Liver (tissue), 9 donors: ENCODE data around the gene ESPN. TPM values are rescaled to one million over a fixed set of nuclear protein-coding genes. Genes with fewer than 3 reads are reported as not detected.
"Not testable (repeated sequence)": the region's sequence is repeated elsewhere in the genome, so short reads cannot be mapped to it uniquely, and the experiment has no call there.

ENCODE experiments used
- DNase-seq: peaks from one replicate; pipeline ENCODE4 v3.0.0-alpha.2; 2017; ENCODE audit warnings: low spot score
- H3K27ac ChIP-seq, 2 donors: one replicate each; pipeline ENCODE4 v1.7.0; 2013; ENCODE audit warnings: inconsistent platforms in 2 of 2, low read length in 2 of 2, control low read depth in 1 of 2, low read depth in 1 of 2, mild to moderate bottlenecking in 1 of 2
- H3K27me3 ChIP-seq, 4 donors: one replicate each; pipeline versions ENCODE4 v1.6.1 to v1.7.0; 2013; ENCODE audit warnings: low read length in 3 of 4, inconsistent platforms in 1 of 4, mild to moderate bottlenecking in 1 of 4, moderate library complexity in 1 of 4; ENCODE audit not compliant: control insufficient read depth in 4 of 4, insufficient read depth in 4 of 4
- H3K36me3 ChIP-seq, 4 donors: one replicate each; pipeline versions ENCODE4 v1.6.1 to v1.7.0; 2013; ENCODE audit warnings: low read length in 3 of 4, mild to moderate bottlenecking in 3 of 4, low read depth in 1 of 4, moderate library complexity in 1 of 4; ENCODE audit not compliant: control insufficient read depth in 4 of 4, insufficient read depth in 3 of 4
- H3K4me1 ChIP-seq, 4 donors: one replicate each; pipeline versions ENCODE4 v1.6.1 to v1.7.0; 2013; ENCODE audit warnings: low read length in 3 of 4, mild to moderate bottlenecking in 3 of 4, moderate library complexity in 1 of 4; ENCODE audit not compliant: control insufficient read depth in 4 of 4, insufficient read depth in 4 of 4
- H3K4me3 ChIP-seq, 3 donors: one replicate each; pipeline versions ENCODE4 v1.6.1 to v1.7.0; 2013; ENCODE audit warnings: low read length in 3 of 3, control low read depth in 1 of 3, low read depth in 1 of 3, mild to moderate bottlenecking in 1 of 3
- H3K9ac ChIP-seq, 2 donors: one replicate each; pipeline ENCODE4 v1.7.0; 2013; ENCODE audit warnings: low read length in 2 of 2, mild to moderate bottlenecking in 2 of 2, moderate library complexity in 2 of 2, control low read depth in 1 of 2, low read depth in 1 of 2
- H3K9me3 ChIP-seq, 4 donors: one replicate each; pipeline versions ENCODE4 v1.6.1 to v1.7.0; 2013; ENCODE audit warnings: low read length in 3 of 4; ENCODE audit not compliant: control insufficient read depth in 4 of 4
- ATF3 ChIP-seq: IDR thresholded peaks from 2 replicates; pipeline ENCODE4 v1.6.1; 2016; ENCODE audit warnings: antibody characterized with exemption
- EGR1 ChIP-seq, 2 donors: IDR thresholded peaks; 2 replicates each; pipeline ENCODE4 v1.6.1; 2016 to 2018; ENCODE audit warnings: antibody characterized with exemption in 2 of 2, low read depth in 2 of 2
- FOXA1 ChIP-seq: IDR thresholded peaks from 2 replicates; pipeline ENCODE4 v1.6.1; 2016; ENCODE audit warnings: antibody characterized with exemption
- FOXA2 ChIP-seq: IDR thresholded peaks from 2 replicates; pipeline ENCODE4 v1.6.1; 2016; ENCODE audit warnings: antibody characterized with exemption
- GABPA ChIP-seq, 2 donors: IDR thresholded peaks in 1 of 2; conservative IDR thresholded peaks in 1 of 2; 2 replicates each; pipeline ENCODE4 v1.6.1; 2016; ENCODE audit warnings: antibody characterized with exemption in 2 of 2, mild to moderate bottlenecking in 1 of 2, moderate library complexity in 1 of 2
- HNF4A ChIP-seq, 2 donors: conservative IDR thresholded peaks; 2 replicates each; pipeline ENCODE4 v1.6.1; 2016; ENCODE audit warnings: antibody characterized with exemption in 2 of 2, mild to moderate bottlenecking in 2 of 2
- HNF4G ChIP-seq: IDR thresholded peaks from 2 replicates; pipeline ENCODE4 v1.6.1; 2016; ENCODE audit warnings: antibody characterized with exemption
- JUND ChIP-seq, 2 donors: IDR thresholded peaks; 2 replicates each; pipeline ENCODE4 v1.6.1; 2016; ENCODE audit warnings: antibody characterized with exemption in 2 of 2
- MAX ChIP-seq: IDR thresholded peaks from 2 replicates; pipeline ENCODE4 v1.6.1; 2016; ENCODE audit warnings: antibody characterized with exemption
- NR2F2 ChIP-seq: IDR thresholded peaks from 2 replicates; pipeline ENCODE4 v1.6.1; 2016; ENCODE audit warnings: antibody characterized with exemption
- RAD21 ChIP-seq, 2 donors: IDR thresholded peaks; 2 replicates each; pipeline ENCODE4 v1.6.1; 2016; ENCODE audit warnings: antibody characterized with exemption in 2 of 2, mild to moderate bottlenecking in 2 of 2
- RXRA ChIP-seq, 2 donors: IDR thresholded peaks; 2 replicates each; pipeline ENCODE4 v1.6.1; 2017 to 2018; ENCODE audit warnings: antibody characterized with exemption in 2 of 2, mild to moderate bottlenecking in 1 of 2
- SP1 ChIP-seq: IDR thresholded peaks from 2 replicates; pipeline ENCODE4 v1.6.1; 2018; ENCODE audit warnings: antibody characterized with exemption, mild to moderate bottlenecking
- TAF1 ChIP-seq: conservative IDR thresholded peaks from 2 replicates; pipeline ENCODE4 v1.6.1; 2016; ENCODE audit warnings: antibody characterized with exemption, mild to moderate bottlenecking
- YY1 ChIP-seq: IDR thresholded peaks from 2 replicates; pipeline ENCODE4 v1.6.1; 2016; ENCODE audit warnings: antibody characterized with exemption, mild to moderate bottlenecking
- WGBS: extraction: QIAGEN DNeasy Blood & Tissue Kit; methylation state at CpG from one replicate; pipeline ENCODE4 v1.1.7; 2013; 5-methylcytosine and 5-hydroxymethylcytosine counted together
- polyA plus RNA-seq, 2 donors: library from polyadenylated mRNA; stranded (reverse) in 1 of 2; unstranded in 1 of 2; fragments of 200-250 nt in 1 of 2; fragments of >200 nt in 1 of 2; fragmentation: Nextera tagmentation in 1 of 2; extraction: Ambion mirVana in 1 of 2; gene quantifications; one replicate each; pipeline versions ENCODE4 v1.2.1 to v1.2.3, GENCODE V29; 2013 to 2015
- total RNA-seq, 2 donors: library from RNA; depleted of rRNA; stranded (reverse); fragments of >200 nt; gene quantifications; one replicate each; pipeline ENCODE4 v1.2.3, GENCODE V29; 2014
- TF ChIP-seq, protein P1 (sequence below): IDR thresholded peaks from 2 replicates; pipeline ENCODE4 v1.6.1; 2016; ENCODE audit warnings: antibody characterized with exemption
- TF ChIP-seq, protein P2 (sequence below): fragments of 150-350 bp; IDR thresholded peaks from 2 replicates; pipeline ENCODE4 v1.5.1; 2017; ENCODE audit warnings: improper control_type of control experiment, low read depth, low read length; ENCODE audit not compliant: missing input control
- TF ChIP-seq, protein P3 (sequence below): IDR thresholded peaks from 2 replicates; pipeline ENCODE4 v1.6.1; 2016; ENCODE audit warnings: antibody characterized with exemption, mild to moderate bottlenecking
- donor health status: healthy.
- donor health status: healthy.
- donor health status: healthy.
- donor health status: healthy.
- donor health status: healthy.

The ESPN gene
- total and polyA plus RNA-seq, 4 donors, result 61.5 to 103 (median 68.2) TPM

DNA sequence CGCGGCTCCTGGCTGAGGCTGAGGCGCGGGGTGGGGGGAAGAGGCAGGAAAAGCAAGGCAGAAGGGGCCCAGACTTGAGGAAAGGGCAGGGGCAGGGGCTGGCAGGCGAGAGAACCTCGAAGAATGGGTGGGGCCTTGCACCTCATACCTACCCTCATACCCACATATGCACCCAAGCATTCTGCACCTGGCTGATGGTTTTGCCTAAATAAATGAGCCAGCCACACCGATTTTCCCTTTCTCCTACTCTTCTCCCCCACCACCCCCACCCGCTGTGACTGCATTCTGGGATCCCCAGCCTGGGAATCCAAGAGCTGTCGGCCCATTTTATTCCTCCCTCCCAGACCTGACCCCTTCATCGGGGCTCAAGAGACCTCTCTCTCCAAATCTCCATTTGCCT is 25.9 kb downstream of the ESPN start:
- not testable (repeated sequence) for H3K9me3 ChIP-seq, DNase-seq, H3K27me3 ChIP-seq, H3K9ac ChIP-seq, H3K36me3 ChIP-seq
- 17% methylated on average over 10 of the region's 10 CpGs for WGBS
- Histone ChIP-seq H3K27ac (peak overlapping the region; percentile 53 to 70), H3K4me1 (peaks cover 33 to 64% (median 40%) of the 10 kb centered on the region in 4 donors), H3K4me3 (peak overlapping the region in 1 of 3 donors; percentile 40)

- peak; percentile 66 for DNase-seq
- H3K27me3 ChIP-seq, result no peaks in the 10 kb centered on the region
- 22% methylated on average over 6 of the region's 6 CpGs for WGBS
- H3K36me3 ChIP-seq, result peaks cover 0 to 3% (median under 1%) of the 10 kb centered on the region in 4 donors
- H3K4me3 ChIP-seq, result peak overlapping the region; percentile 7 to 44 (median 40)
- peak overlapping the region; percentile 53 to 70 for H3K27ac ChIP-seq
- no peak overlapping the region for H3K9ac ChIP-seq
- peaks cover 30 to 60% (median 39%) of the 10 kb centered on the region in 4 donors for H3K4me1 ChIP-seq
- no peaks in the 10 kb centered on the region for H3K9me3 ChIP-seq
- TF ChIP-seq HNF4A (conservative IDR thresholded peaks at IDR 0.05) (peak; percentile 94 to 97), EGR1 (IDR thresholded peaks at IDR 0.05; ENCODE audit: low read depth in 2 of 2) (no peak), ATF3 (no peak), TAF1 (no peak), FOXA1 (no peak), NR2F2 (peak; percentile 26), SP1 (peak; percentile 96), YY1 (peak; percentile 73), RXRA (IDR thresholded peaks at IDR 0.05) (peak; percentile 89 to 91), HNF4G (peak; percentile 80), MAX (peak; percentile 78), RAD21 (IDR thresholded peaks at IDR 0.05) (no peak), GABPA (IDR thresholded peaks at IDR 0.05 in 1 of 2, conservative IDR thresholded peaks at IDR 0.05 in 1 of 2) (no peak), FOXA2 (no peak), JUND (IDR thresholded peaks at IDR 0.05) (peak in 1 of 2 donors; percentile 30)
- TF ChIP-seq, protein P1, sequence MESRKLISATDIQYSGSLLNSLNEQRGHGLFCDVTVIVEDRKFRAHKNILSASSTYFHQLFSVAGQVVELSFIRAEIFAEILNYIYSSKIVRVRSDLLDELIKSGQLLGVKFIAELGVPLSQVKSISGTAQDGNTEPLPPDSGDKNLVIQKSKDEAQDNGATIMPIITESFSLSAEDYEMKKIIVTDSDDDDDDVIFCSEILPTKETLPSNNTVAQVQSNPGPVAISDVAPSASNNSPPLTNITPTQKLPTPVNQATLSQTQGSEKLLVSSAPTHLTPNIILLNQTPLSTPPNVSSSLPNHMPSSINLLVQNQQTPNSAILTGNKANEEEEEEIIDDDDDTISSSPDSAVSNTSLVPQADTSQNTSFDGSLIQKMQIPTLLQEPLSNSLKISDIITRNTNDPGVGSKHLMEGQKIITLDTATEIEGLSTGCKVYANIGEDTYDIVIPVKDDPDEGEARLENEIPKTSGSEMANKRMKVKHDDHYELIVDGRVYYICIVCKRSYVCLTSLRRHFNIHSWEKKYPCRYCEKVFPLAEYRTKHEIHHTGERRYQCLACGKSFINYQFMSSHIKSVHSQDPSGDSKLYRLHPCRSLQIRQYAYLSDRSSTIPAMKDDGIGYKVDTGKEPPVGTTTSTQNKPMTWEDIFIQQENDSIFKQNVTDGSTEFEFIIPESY, result peak; percentile 36
- TF ChIP-seq, protein P2, sequence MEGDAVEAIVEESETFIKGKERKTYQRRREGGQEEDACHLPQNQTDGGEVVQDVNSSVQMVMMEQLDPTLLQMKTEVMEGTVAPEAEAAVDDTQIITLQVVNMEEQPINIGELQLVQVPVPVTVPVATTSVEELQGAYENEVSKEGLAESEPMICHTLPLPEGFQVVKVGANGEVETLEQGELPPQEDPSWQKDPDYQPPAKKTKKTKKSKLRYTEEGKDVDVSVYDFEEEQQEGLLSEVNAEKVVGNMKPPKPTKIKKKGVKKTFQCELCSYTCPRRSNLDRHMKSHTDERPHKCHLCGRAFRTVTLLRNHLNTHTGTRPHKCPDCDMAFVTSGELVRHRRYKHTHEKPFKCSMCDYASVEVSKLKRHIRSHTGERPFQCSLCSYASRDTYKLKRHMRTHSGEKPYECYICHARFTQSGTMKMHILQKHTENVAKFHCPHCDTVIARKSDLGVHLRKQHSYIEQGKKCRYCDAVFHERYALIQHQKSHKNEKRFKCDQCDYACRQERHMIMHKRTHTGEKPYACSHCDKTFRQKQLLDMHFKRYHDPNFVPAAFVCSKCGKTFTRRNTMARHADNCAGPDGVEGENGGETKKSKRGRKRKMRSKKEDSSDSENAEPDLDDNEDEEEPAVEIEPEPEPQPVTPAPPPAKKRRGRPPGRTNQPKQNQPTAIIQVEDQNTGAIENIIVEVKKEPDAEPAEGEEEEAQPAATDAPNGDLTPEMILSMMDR, result no peak
- TF ChIP-seq, protein P3, sequence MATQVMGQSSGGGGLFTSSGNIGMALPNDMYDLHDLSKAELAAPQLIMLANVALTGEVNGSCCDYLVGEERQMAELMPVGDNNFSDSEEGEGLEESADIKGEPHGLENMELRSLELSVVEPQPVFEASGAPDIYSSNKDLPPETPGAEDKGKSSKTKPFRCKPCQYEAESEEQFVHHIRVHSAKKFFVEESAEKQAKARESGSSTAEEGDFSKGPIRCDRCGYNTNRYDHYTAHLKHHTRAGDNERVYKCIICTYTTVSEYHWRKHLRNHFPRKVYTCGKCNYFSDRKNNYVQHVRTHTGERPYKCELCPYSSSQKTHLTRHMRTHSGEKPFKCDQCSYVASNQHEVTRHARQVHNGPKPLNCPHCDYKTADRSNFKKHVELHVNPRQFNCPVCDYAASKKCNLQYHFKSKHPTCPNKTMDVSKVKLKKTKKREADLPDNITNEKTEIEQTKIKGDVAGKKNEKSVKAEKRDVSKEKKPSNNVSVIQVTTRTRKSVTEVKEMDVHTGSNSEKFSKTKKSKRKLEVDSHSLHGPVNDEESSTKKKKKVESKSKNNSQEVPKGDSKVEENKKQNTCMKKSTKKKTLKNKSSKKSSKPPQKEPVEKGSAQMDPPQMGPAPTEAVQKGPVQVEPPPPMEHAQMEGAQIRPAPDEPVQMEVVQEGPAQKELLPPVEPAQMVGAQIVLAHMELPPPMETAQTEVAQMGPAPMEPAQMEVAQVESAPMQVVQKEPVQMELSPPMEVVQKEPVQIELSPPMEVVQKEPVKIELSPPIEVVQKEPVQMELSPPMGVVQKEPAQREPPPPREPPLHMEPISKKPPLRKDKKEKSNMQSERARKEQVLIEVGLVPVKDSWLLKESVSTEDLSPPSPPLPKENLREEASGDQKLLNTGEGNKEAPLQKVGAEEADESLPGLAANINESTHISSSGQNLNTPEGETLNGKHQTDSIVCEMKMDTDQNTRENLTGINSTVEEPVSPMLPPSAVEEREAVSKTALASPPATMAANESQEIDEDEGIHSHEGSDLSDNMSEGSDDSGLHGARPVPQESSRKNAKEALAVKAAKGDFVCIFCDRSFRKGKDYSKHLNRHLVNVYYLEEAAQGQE, result peak; percentile 57
Measured at GRCh38 chr1:6450943-6451373, 26.4 kb downstream of the ESPN start.

DNA sequence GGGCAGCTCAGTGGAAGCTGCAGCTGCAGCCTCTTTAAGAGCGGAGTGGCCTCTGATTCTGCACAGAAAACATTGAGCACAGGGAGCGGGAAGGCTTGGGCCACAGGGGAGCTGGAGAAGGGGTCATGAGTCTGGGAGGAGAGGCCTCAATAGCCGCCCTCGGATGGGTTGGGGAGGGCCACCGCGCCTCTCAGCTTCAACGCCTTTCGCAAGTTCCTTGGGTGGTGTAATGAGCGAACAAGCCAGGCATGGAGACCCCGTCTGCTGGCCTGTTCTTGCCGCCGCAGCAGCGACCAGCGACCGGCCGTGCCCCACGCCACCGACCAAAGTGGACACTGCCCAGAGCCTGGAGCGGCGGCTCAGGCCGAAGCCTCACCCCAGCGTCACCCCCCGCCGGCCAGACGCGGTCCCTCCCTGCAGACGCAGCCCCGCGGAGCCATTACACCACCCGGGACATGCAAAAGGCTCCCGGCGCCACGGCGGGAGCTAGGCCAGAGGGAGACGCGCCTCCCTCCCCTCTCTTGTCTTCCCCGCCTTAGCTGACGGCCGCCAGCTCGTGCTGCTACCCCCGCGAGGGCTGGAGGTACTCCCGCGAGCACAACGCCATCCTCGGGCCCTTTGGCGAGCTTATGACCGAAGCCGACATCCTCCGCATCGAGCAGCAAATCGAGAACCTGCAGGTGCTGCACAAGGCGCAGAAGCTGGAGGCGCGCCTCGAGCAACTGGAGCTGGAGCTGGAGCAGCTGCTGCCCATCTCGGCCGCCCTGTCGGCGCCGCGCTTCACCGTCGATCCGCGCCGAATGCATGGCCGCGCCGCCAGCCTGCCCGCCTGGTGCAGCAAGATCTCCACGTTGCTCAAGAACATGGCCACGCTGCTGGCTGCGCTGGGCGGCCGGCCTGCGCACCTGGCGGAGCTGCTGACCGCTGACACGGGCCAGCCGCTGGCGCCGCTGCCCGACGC is 29.6 kb downstream of the ESPN start:
- H3K4me3 ChIP-seq, H3K27me3 ChIP-seq, H3K27ac ChIP-seq, H3K9ac ChIP-seq, H3K9me3 ChIP-seq, DNase-seq: not testable (repeated sequence)
- H3K4me1 ChIP-seq, result peaks cover 14 to 42% (median 27%) of the 10 kb centered on the region in 4 donors
- peaks cover 0 to 11% (median 7%) of the 10 kb centered on the region in 4 donors for H3K36me3 ChIP-seq
- 70% methylated on average over 85 of the region's 85 CpGs for WGBS
